Hepatocyte (in vitro differentiated cells): ENCODE results near the gene PLCB4.

Experiments
- EZH2 ChIP-seq: fragments of 200-600 bp; sonication (generic); IDR thresholded peaks from 2 replicates; pipeline ENCODE4 v1.6.1; 2016; ENCODE audit warnings: antibody characterized with exemption, mild to moderate bottlenecking, borderline replicate concordance
- TF ChIP-seq, protein P1 (sequence below): fragments of 200-600 bp; sonication (generic); IDR thresholded peaks from 2 replicates; pipeline ENCODE4 v1.5.1; 2016; ENCODE audit warnings: antibody characterized with exemption, mild to moderate bottlenecking; ENCODE audit not compliant: poor library complexity

DNA sequence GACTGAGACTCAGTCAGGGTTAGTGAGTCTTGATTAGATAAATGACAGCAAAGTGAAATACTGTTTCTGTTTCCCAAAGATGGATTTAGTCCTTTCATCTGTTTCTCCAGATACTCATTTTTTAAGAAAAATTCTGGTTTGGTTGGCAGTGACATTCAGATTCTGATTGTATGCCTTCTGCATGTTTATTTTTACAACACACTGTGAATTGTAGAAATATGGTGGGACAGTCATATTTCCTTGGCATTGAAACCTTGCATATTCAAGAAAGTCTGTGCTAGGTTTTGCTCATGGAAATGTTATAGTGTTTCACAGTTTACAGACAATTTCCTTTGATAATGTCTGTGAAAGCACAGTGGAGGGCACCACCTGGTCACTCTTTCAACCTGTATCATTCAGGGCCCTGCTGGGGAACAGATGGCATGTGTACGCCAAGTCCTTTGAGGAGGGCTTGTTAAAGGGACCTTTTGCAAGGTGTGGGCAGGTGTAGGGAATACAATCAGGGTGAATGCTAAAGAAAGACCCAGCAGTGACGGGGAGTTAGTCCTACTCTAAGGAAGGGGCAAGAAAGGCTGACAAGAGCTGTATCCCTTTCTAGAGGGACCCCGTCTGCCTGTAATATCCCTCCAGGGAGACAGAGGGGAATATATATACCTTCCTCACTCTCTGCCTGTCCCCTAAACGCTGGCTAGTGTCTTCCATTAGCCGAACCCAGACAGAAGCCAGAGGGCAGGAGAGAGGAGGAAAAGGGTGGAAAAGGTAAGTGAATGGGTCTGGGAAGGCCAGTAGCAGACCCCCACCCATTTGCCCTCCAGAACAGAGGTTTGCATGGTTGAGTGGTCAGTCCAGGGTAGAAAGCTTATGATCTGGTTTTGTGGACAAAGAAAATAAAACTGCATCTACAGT lies 10.2 kb downstream of the PLCB4 start:
- TF ChIP-seq, protein P1, sequence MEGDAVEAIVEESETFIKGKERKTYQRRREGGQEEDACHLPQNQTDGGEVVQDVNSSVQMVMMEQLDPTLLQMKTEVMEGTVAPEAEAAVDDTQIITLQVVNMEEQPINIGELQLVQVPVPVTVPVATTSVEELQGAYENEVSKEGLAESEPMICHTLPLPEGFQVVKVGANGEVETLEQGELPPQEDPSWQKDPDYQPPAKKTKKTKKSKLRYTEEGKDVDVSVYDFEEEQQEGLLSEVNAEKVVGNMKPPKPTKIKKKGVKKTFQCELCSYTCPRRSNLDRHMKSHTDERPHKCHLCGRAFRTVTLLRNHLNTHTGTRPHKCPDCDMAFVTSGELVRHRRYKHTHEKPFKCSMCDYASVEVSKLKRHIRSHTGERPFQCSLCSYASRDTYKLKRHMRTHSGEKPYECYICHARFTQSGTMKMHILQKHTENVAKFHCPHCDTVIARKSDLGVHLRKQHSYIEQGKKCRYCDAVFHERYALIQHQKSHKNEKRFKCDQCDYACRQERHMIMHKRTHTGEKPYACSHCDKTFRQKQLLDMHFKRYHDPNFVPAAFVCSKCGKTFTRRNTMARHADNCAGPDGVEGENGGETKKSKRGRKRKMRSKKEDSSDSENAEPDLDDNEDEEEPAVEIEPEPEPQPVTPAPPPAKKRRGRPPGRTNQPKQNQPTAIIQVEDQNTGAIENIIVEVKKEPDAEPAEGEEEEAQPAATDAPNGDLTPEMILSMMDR = no peak
- no peak for TF ChIP-seq EZH2
